NCI-H1436 treated with DMSO at 0.1 percent for 48 hours (cell line): ENCODE results near the gene KCNIP2.

Experiments
- DNase-seq: peaks from one replicate; lab custom pipeline; 2025; lab: John Stamatoyannopoulos, UW

The KCNIP2 gene

GRCh38 chr10:101782811-101783735, 60.5 kb downstream of the KCNIP2 start, which contains the start of gene NPM3:
Gene NPM3, minus strand, starts transcription at chr10:101783446. Its CDS starts 56 bp downstream, at chr10:101783390.
- peak; percentile 4 for DNase-seq

- no peak for DNase-seq
Measured at GRCh38 chr10:101781984-101782810, 61.4 kb downstream of the KCNIP2 start.

- no peak for DNase-seq
Measured at GRCh38 chr10:101781655-101781983, 62.0 kb downstream of the KCNIP2 start.

- no peak for DNase-seq
Measured at GRCh38 chr10:101780818-101781654, 62.6 kb downstream of the KCNIP2 start.

- DNase-seq, result no peak
Measured at GRCh38 chr10:101780187-101780817, 63.3 kb downstream of the KCNIP2 start.

GRCh38 chr10:101779544-101780186, 63.9 kb downstream of the KCNIP2 start:
- DNase-seq, result no peak

- no peak for DNase-seq
Measured at GRCh38 chr10:101778781-101779543, 64.6 kb downstream of the KCNIP2 start.

GRCh38 chr10:101778151-101778780, 65.3 kb downstream of the KCNIP2 start:
- no peak for DNase-seq

- no peak for DNase-seq
Measured at GRCh38 chr10:101777619-101778145, 65.9 kb downstream of the KCNIP2 start.

GRCh38 chr10:101776161-101776817, 67.3 kb downstream of the KCNIP2 start:
- no peak for DNase-seq
